T-helper 9 cell (primary cell): Measurements from ENCODE around the gene FAM210A.

Experiments
- DNase-seq: peaks from one replicate; pipeline ENCODE4 v3.0.0-alpha.2; 2020

Gene FAM210A

GRCh38 chr18:13643261-13643751, 83.1 kb downstream of the FAM210A start:
- DNase-seq = no peak

- DNase-seq = no peak
Measured at GRCh38 chr18:13642440-13642827, 83.9 kb downstream of the FAM210A start.

- no peak for DNase-seq
Measured at GRCh38 chr18:13641551-13642439, 84.6 kb downstream of the FAM210A start.

- no peak for DNase-seq
Measured at GRCh38 chr18:13640266-13640860, 86.0 kb downstream of the FAM210A start.

GRCh38 chr18:13638719-13639595, 87.4 kb downstream of the FAM210A start:
- no peak for DNase-seq

GRCh38 chr18:13635046-13635445, 91.3 kb downstream of the FAM210A start:
- no peak for DNase-seq

GRCh38 chr18:13633700-13634099, 92.7 kb downstream of the FAM210A start:
- no peak for DNase-seq

- DNase-seq = no peak
Measured at GRCh38 chr18:13630716-13631268, 95.6 kb downstream of the FAM210A start.

- peak; percentile 12 for DNase-seq
Measured at GRCh38 chr18:13629841-13630715, 96.3 kb downstream of the FAM210A start.

- no peak for DNase-seq
Measured at GRCh38 chr18:13628211-13628610, 98.1 kb downstream of the FAM210A start.

- DNase-seq = no peak
Measured at GRCh38 chr18:13627639-13628038, 98.7 kb downstream of the FAM210A start.

GRCh38 chr18:13626544-13626908, 99.8 kb downstream of the FAM210A start:
- DNase-seq = no peak

GRCh38 chr18:13625843-13626543, 100.4 kb downstream of the FAM210A start:
- no peak for DNase-seq

GRCh38 chr18:13625355-13625754, 101.0 kb downstream of the FAM210A start:
- DNase-seq = no peak

- DNase-seq = no peak
Measured at GRCh38 chr18:13624563-13625237, 101.7 kb downstream of the FAM210A start.

GRCh38 chr18:13623871-13624270, 102.5 kb downstream of the FAM210A start:
- DNase-seq = no peak

GRCh38 chr18:13623348-13623747, 103.0 kb downstream of the FAM210A start:
- no peak for DNase-seq

- DNase-seq = no peak
Measured at GRCh38 chr18:13622751-13623150, 103.6 kb downstream of the FAM210A start.

GRCh38 chr18:13621886-13622619, 104.3 kb downstream of the FAM210A start:
- DNase-seq = no peak

- no peak for DNase-seq
Measured at GRCh38 chr18:13621446-13621849, 104.9 kb downstream of the FAM210A start.
